H1 (cell line): ENCODE measurements around the gene WDSUB1. TPM values are rescaled to one million over a fixed set of nuclear protein-coding genes. Genes with fewer than 3 reads are reported as not detected.

Source experiments
- CTCF ChIA-PET: fragments of 300-600 bp; sonication (Branson Sonifier 250); formaldehyde crosslinking; loops from one replicate; lab custom pipeline; 2021; ENCODE audit not compliant: partially characterized antibody; lab: Charles Lee
- POLR2A ChIA-PET: fragments of 300-600 bp; sonication (Branson Sonifier 250); formaldehyde crosslinking; loops from one replicate; lab custom pipeline; 2021; ENCODE audit warnings: inconsistent platforms; ENCODE audit not compliant: partially characterized antibody; lab: Charles Lee
- DNase-seq, 2 experiments: peaks; one replicate each; pipeline versions ENCODE4 v3.0.0 to v3.0.0-alpha.2; 2010 to 2022; ENCODE audit warnings: low spot score in 2 of 2, low read depth in 1 of 2, mixed read lengths in 1 of 2
- FAIRE-seq: peaks from 2 replicates; lab custom pipeline; 2011; peaks lifted over from hg19 to GRCh38; lab: Jason Lieb, UNC
- H2AFZ ChIP-seq: 2 replicates; pipeline ENCODE4 v1.8.1; 2012; ENCODE audit warnings: low read length, inconsistent platforms
- H2AK5ac ChIP-seq: 2 replicates; pipeline ENCODE4 v1.6.1; 2013; ENCODE audit warnings: low read depth, low read length
- H2BK120ac ChIP-seq: replicated peaks from 2 replicates; pipeline ENCODE3; 2013; ENCODE audit warnings: low read depth, low read length, inconsistent platforms
- H2BK12ac ChIP-seq: 2 replicates; pipeline ENCODE4 v1.6.1; 2013; ENCODE audit warnings: low read depth, low read length
- H2BK15ac ChIP-seq: 2 replicates; pipeline ENCODE4 v1.6.1; 2013; ENCODE audit warnings: low read length
- H2BK20ac ChIP-seq: 2 replicates; pipeline ENCODE4 v1.6.1; 2013; ENCODE audit warnings: low read length
- H2BK5ac ChIP-seq: 2 replicates; pipeline ENCODE4 v1.6.1; 2013; ENCODE audit warnings: low read depth, low read length
- H3K14ac ChIP-seq: 2 replicates; pipeline ENCODE4 v1.6.1; 2013; ENCODE audit warnings: inconsistent platforms; ENCODE audit not compliant: insufficient read length
- H3K18ac ChIP-seq: 2 replicates; pipeline ENCODE4 v1.6.1; 2013; ENCODE audit warnings: low read length; ENCODE audit errors: extremely low read depth
- H3K23ac ChIP-seq: 2 replicates; pipeline ENCODE4 v1.6.1; 2013; ENCODE audit warnings: inconsistent platforms; ENCODE audit not compliant: insufficient read length
- H3K23me2 ChIP-seq: 2 replicates; pipeline ENCODE4 v1.6.1; 2013; ENCODE audit warnings: low read depth, low read length
- H3K27ac ChIP-seq: 2 replicates; pipeline ENCODE4 v1.6.1; 2011; ENCODE audit warnings: low read depth, low read length, inconsistent platforms
- H3K27me3 ChIP-seq, 4 experiments: replicated peaks in 1 of 4; 1 replicate in 1 of 4; 2 replicates in 3 of 4; pipeline versions ENCODE4 v1.6.1 to v1.8.1; 2011 to 2013; ENCODE audit warnings: low read length in 3 of 4, mild to moderate bottlenecking in 3 of 4, inconsistent platforms in 2 of 4, mixed read lengths in 2 of 4, moderate library complexity in 1 of 4; ENCODE audit not compliant: control insufficient read depth in 3 of 4, insufficient read depth in 3 of 4; ENCODE audit errors: extremely low read depth in 1 of 4
- H3K36me3 ChIP-seq, 4 experiments: 2 replicates each; pipeline versions ENCODE4 v1.6.1 to v1.8.1; 2011 to 2013; ENCODE audit warnings: mild to moderate bottlenecking in 4 of 4, low read length in 3 of 4, moderate library complexity in 2 of 4, control low read depth in 1 of 4, inconsistent platforms in 1 of 4; ENCODE audit not compliant: insufficient read depth in 4 of 4, control insufficient read depth in 2 of 4
- H3K4ac ChIP-seq: replicated peaks from 2 replicates; pipeline ENCODE3; 2013; ENCODE audit warnings: low read length, low read depth, mixed read lengths, inconsistent platforms; ENCODE audit not compliant: insufficient read length
- H3K4me1 ChIP-seq, 4 experiments: replicated peaks in 1 of 4; 1 replicate in 1 of 4; 2 replicates in 3 of 4; pipeline versions ENCODE4 v1.6.1 to v1.8.1; 2011 to 2013; ENCODE audit warnings: low read length in 3 of 4, inconsistent platforms in 2 of 4, mixed read lengths in 1 of 4; ENCODE audit not compliant: insufficient read depth in 4 of 4, control insufficient read depth in 3 of 4
- H3K4me2 ChIP-seq, 2 experiments: 2 replicates each; pipeline versions ENCODE4 v1.6.1 to v1.8.1; 2011 to 2013; ENCODE audit warnings: low read depth in 2 of 2, low read length in 2 of 2, control low read depth in 1 of 2, inconsistent platforms in 1 of 2, mild to moderate bottlenecking in 1 of 2; ENCODE audit not compliant: insufficient read depth in 1 of 2
- H3K4me3 ChIP-seq, 4 experiments: fragments of 200-600, 300-600 bp in 1 of 4; sonication (generic), shearing (Covaris generic), sonication (Bioruptor Twin) in 1 of 4; 2 replicates each; pipeline versions ENCODE4 v1.5.1 to v1.8.1; 2011 to 2016; ENCODE audit warnings: low read length in 4 of 4, low read depth in 3 of 4, control low read depth in 2 of 4, inconsistent platforms in 2 of 4, mild to moderate bottlenecking in 2 of 4, mixed read lengths in 1 of 4, moderate library complexity in 1 of 4; ENCODE audit not compliant: insufficient read depth in 2 of 4; ENCODE audit errors: extremely low read depth in 1 of 4
- H3K56ac ChIP-seq: replicated peaks from 2 replicates; pipeline ENCODE3; 2013; ENCODE audit warnings: low read depth, mild to moderate bottlenecking, mixed read lengths, low read length, inconsistent platforms; ENCODE audit not compliant: insufficient read length
- H3K79me1 ChIP-seq: 2 replicates; pipeline ENCODE4 v1.6.1; 2013; ENCODE audit warnings: low read depth, low read length, control low read depth
- H3K79me2 ChIP-seq, 2 experiments: 2 replicates each; pipeline versions ENCODE4 v1.6.1 to v1.8.1; 2012 to 2013; ENCODE audit warnings: low read length in 2 of 2, mild to moderate bottlenecking in 2 of 2, inconsistent platforms in 1 of 2; ENCODE audit not compliant: insufficient read depth in 2 of 2, control insufficient read depth in 1 of 2
- H3K9ac ChIP-seq, 4 experiments: replicated peaks in 1 of 4; 1 replicate in 1 of 4; 2 replicates in 3 of 4; pipeline versions ENCODE4 v1.6.1 to v1.8.1; 2011 to 2013; ENCODE audit warnings: low read depth in 3 of 4, low read length in 3 of 4, control low read depth in 2 of 4, mild to moderate bottlenecking in 2 of 4, moderate library complexity in 2 of 4, inconsistent platforms in 1 of 4; ENCODE audit errors: extremely low read depth in 1 of 4
- H3K9me3 ChIP-seq, 2 experiments: 2 replicates each; pipeline versions ENCODE4 v1.6.1 to v1.8.1; 2012 to 2013; ENCODE audit warnings: mild to moderate bottlenecking in 2 of 2, moderate library complexity in 2 of 2, control low read depth in 1 of 2, inconsistent platforms in 1 of 2, low read depth in 1 of 2, low read length in 1 of 2, mixed read lengths in 1 of 2; ENCODE audit not compliant: insufficient read depth in 2 of 2
- H4K20me1 ChIP-seq, 2 experiments: replicated peaks in 1 of 2; 2 replicates each; pipeline versions ENCODE3 to v1.8.1; 2011 to 2013; ENCODE audit warnings: inconsistent platforms in 2 of 2, low read length in 2 of 2, mild to moderate bottlenecking in 1 of 2; ENCODE audit not compliant: insufficient read depth in 2 of 2, control insufficient read depth in 1 of 2
- H4K5ac ChIP-seq: 2 replicates; pipeline ENCODE4 v1.6.1; 2013; ENCODE audit warnings: low read length, low read depth, mixed read lengths, inconsistent platforms; ENCODE audit not compliant: insufficient read length
- H4K8ac ChIP-seq: 2 replicates; pipeline ENCODE4 v1.8.0; 2013; ENCODE audit warnings: mild to moderate bottlenecking, moderate library complexity, low read length, inconsistent platforms; ENCODE audit not compliant: insufficient read depth; ENCODE audit errors: extremely low read depth
- H4K91ac ChIP-seq: replicated peaks from 2 replicates; pipeline ENCODE3; 2013; ENCODE audit warnings: low read length, mixed read lengths, inconsistent platforms; ENCODE audit not compliant: insufficient read length
- ATF2 ChIP-seq: IDR thresholded peaks from 2 replicates; pipeline ENCODE4 v1.6.1; 2012; ENCODE audit warnings: low read length, inconsistent platforms
- CEBPB ChIP-seq: IDR thresholded peaks from 2 replicates; pipeline ENCODE4 v1.6.1; 2012; ENCODE audit warnings: low read depth, low read length
- POU5F1 ChIP-seq: IDR thresholded peaks from 2 replicates; pipeline ENCODE4 v1.6.1; 2011; ENCODE audit warnings: low read depth, mild to moderate bottlenecking, low read length, moderate library complexity
- SIX5 ChIP-seq: IDR thresholded peaks from 2 replicates; pipeline ENCODE4 v1.6.1; 2011; ENCODE audit warnings: mild to moderate bottlenecking, low read depth, low read length
- WGBS, 2 experiments: shearing (Covaris generic) in 1 of 2; methylation state at CpG; one replicate each; pipeline versions ENCODE4 v1.1.6 to v1.1.7; 2013 to 2015; ENCODE audit warnings: low lambda C conversion rate in 2 of 2, mixed read lengths in 2 of 2, inconsistent platforms in 1 of 2, low coverage in 1 of 2, missing lambda C conversion rate in 1 of 2; ENCODE audit not compliant: insufficient replicate concordance in 2 of 2, insufficient coverage in 1 of 2, insufficient read length in 1 of 2; ENCODE audit errors: extremely low coverage in 1 of 2, missing lambda C conversion rate in 1 of 2; 5-methylcytosine and 5-hydroxymethylcytosine counted together
- polyA plus RNA-seq, 7 experiments: library from polyadenylated mRNA; depleted of rRNA in 3 of 7; stranded (reverse) in 5 of 7; unstranded in 2 of 7; fragments of >200 nt in 5 of 7; fragments of 200-250 nt in 2 of 7; gene quantifications; 1 replicate in 5 of 7; 2 replicates in 1 of 7; 4 replicates in 1 of 7; pipeline versions ENCODE4 v1.2.1 to v1.2.3, GENCODE V29; 2011 to 2013; ENCODE audit warnings: missing spikeins in 2 of 7, mixed read lengths in 2 of 7
- total RNA-seq: library from RNA; stranded (reverse); fragmentation: NEBNext Ultra II Directional; extraction: Animal tissue kit (Norgen Biotek cat#: 25700); gene quantifications from 2 replicates; pipeline ENCODE4 v1.2.1, GENCODE V29; 2021

The WDSUB1 gene
- total and polyA plus RNA-seq, 2 of the 8 experiments (the other 6 are each of a cell fraction or from before 2014, with no cell fraction given) = 5.5 to 8.0 TPM

GRCh38 chr2:159202568-159203071, 83.9 kb downstream of the WDSUB1 start:
- no peak overlapping the region for H3K4me3 ChIP-seq
- ChIA-PET POLR2A (no interaction called here), CTCF (interaction anchor here (0.9 to 1.4 kb wide), 4 partner anchors 12 to 248 kb away, joined by 3 to 4 read pairs (median 3); no protein-coding TSS in a partner anchor)
- no peak overlapping the region for H3K9ac ChIP-seq
- H4K5ac ChIP-seq = no peak overlapping the region
- no peak overlapping the region for H2BK20ac ChIP-seq
- WGBS, 2 experiments = 92% methylated on average over 4 of the region's 4 CpGs; no CpG with 5 or more reads in 1 of the 2 experiments
- no peak overlapping the region for H2BK15ac ChIP-seq
- no peaks in the 10 kb centered on the region for H3K79me1 ChIP-seq
- H3K4me1 ChIP-seq = no peaks in the 10 kb centered on the region; a peak in 2 of 7 replicates
- no peak overlapping the region for H2BK120ac ChIP-seq
- no peaks in the 10 kb centered on the region for H3K36me3 ChIP-seq
- no peaks in the 10 kb centered on the region for H3K9me3 ChIP-seq
- H3K4ac ChIP-seq = no peak overlapping the region
- no peak overlapping the region for H3K14ac ChIP-seq
- H2BK5ac ChIP-seq = no peak overlapping the region
- H2AFZ ChIP-seq = no peak overlapping the region
- H3K4me2 ChIP-seq = no peak overlapping the region
- FAIRE-seq (no peak), DNase-seq (no peak)
- no peak overlapping the region for H3K23ac ChIP-seq
- H3K56ac ChIP-seq = no peak overlapping the region
- no peak for TF ChIP-seq CEBPB
- no peak for TF ChIP-seq SIX5
- no peak for TF ChIP-seq POU5F1
- TF ChIP-seq ATF2 = no peak
- H3K23me2 ChIP-seq = no peaks in the 10 kb centered on the region
- no peak overlapping the region for H2AK5ac ChIP-seq
- no peak overlapping the region for H2BK12ac ChIP-seq
- H3K27me3 ChIP-seq = no peaks in the 10 kb centered on the region
- H3K79me2 ChIP-seq = no peaks in the 10 kb centered on the region
- H4K20me1 ChIP-seq = peaks cover 0 to 5% of the 10 kb centered on the region in 2 experiments
- no peak overlapping the region for H4K91ac ChIP-seq
- H3K18ac ChIP-seq = no peak overlapping the region
- no peak overlapping the region for H3K27ac ChIP-seq
- no peak overlapping the region; the same call in 1 of the 2 replicates for H4K8ac ChIP-seq
